Pancreas (tissue), 10 donors: Measurements from ENCODE around the gene ALX3. TPM values are rescaled to one million over a fixed set of nuclear protein-coding genes. Genes with fewer than 3 reads are reported as not detected.

ENCODE experiments used
- ATAC-seq, 4 donors: fragments of 200-7000 bp; cut with Tn5 transposase; one replicate each; pipeline versions ENCODE4 v1.8.0 to v1.9.1; 2020; ENCODE audit warnings: mild to moderate bottlenecking in 4 of 4, moderate library complexity in 4 of 4
- DNase-seq, 6 donors: peaks; one replicate each; pipeline ENCODE4 v3.0.0-alpha.2; 2020
- FAIRE-seq: peaks from 2 replicates; lab custom pipeline; 2012; peaks lifted over from hg19 to GRCh38; lab: Jason Lieb, UNC
- H3K27ac ChIP-seq, 4 donors: fragments of 200-600 bp; sonication (generic); 1 replicate in 3 of 4; 2 replicates in 1 of 4; pipeline versions ENCODE4 v1.5.0 to v1.8.0; 2020
- H3K27me3 ChIP-seq, 4 donors: fragments of 200-600 bp; one replicate each; pipeline ENCODE4 v1.8.0; 2021
- H3K36me3 ChIP-seq, 3 donors: fragments of 200-600 bp; sonication (generic) in 1 of 3; one replicate each; pipeline versions ENCODE4 v1.5.0 to v1.8.0; 2020 to 2021
- H3K4me1 ChIP-seq, 3 donors: fragments of 200-600 bp; one replicate each; pipeline ENCODE4 v1.8.0; 2021
- H3K4me3 ChIP-seq, 4 donors: fragments of 200-600 bp; sonication (generic) in 2 of 4; one replicate each; pipeline versions ENCODE4 v1.5.0 to v1.8.0; 2020 to 2021
- H3K9me3 ChIP-seq, 4 donors: fragments of 200-600 bp; one replicate each; pipeline ENCODE4 v1.8.0; 2021
- CTCF ChIP-seq, 4 donors: fragments of 200-600 bp; sonication (generic) in 3 of 4; IDR thresholded peaks; one replicate each; pipeline versions ENCODE4 v1.5.0 to v1.8.0; 2021; ENCODE audit warnings: antibody characterized with exemption in 4 of 4
- WGBS, 2 donors: extraction: QIAGEN DNeasy Blood & Tissue Kit; methylation state at CpG; one replicate each; pipeline ENCODE4 v1.1.7; 2013; 5-methylcytosine and 5-hydroxymethylcytosine counted together
- intact Hi-C, 3 donors: fragments of 100-400 bp; cut with DNase I; formaldehyde crosslinking; loops; one replicate each; pipeline versions ENCODE4 v1.11.1 to v1.14.2; 2022
- polyA plus RNA-seq, 2 donors: library from polyadenylated mRNA; stranded (reverse); fragments of 200-250 nt; gene quantifications; one replicate each; pipeline ENCODE4 v1.2.3, GENCODE V29; 2013
- total RNA-seq, 6 donors: library from RNA; stranded (reverse); fragmentation: NEBNext Ultra II Directional in 4 of 6; extraction: Animal tissue kit (Norgen Biotek cat#: 25700) in 4 of 6; gene quantifications; one replicate each; pipeline versions ENCODE4 v1.2.1 to v1.2.4, GENCODE V29; 2021 to 2023
- donor health status: healthy with polysubstance abuse.
- donor health status: DM: no; HTN: no; CAD: no; lungs with moderate emphysema.
- donor health status: DM: no; HTN: no; CAD: no.
- donor health status: control.
- donor health status: control.
- donor health status: Bipolar disorder and iron deficiency.
- donor health status: DM: yes; HTN: yes; CAD: no.
- donor health status: DM: no; HTN: no; CAD: no.
- donor health status: DM: no; HTN: no; CAD: no.
- donor health status: DM: yes; HTN: yes; CAD: no.

ALX3 gene
- total and polyA plus RNA-seq, 8 donors, result 0.35 TPM; not detected in 7

- Histone ChIP-seq H3K9me3 (no peaks in the 10 kb centered on the region), H3K4me3 (no peak overlapping the region), H3K27me3 (peaks cover 9 to 44% (median 16%) of the 10 kb centered on the region in 4 donors), H3K27ac (no peak overlapping the region), H3K36me3 (no peaks in the 10 kb centered on the region), H3K4me1 (no peaks in the 10 kb centered on the region)
- ATAC-seq (no peak), DNase-seq (peak in 1 of 6 donors; percentile 66), FAIRE-seq (no peak)
- no peak for TF ChIP-seq CTCF (IDR thresholded peaks at IDR 0.05)
- intact Hi-C loops, result no loop called here
- 50 to 51% methylated on average over 23 of the region's 23 CpGs for WGBS, 2 donors
These were observed 3.0 kb downstream of the ALX3 start for GRCh38 chr1:110067479-110067892.

GRCh38 chr1:110065841-110066240 is 4.6 kb downstream of the ALX3 start:
- H3K36me3 ChIP-seq, result no peaks in the 10 kb centered on the region
- WGBS, 2 donors, result 93 to 96% methylated on average over 5 of the region's 5 CpGs
- no peak overlapping the region for H3K4me3 ChIP-seq
- no peak for TF ChIP-seq CTCF (IDR thresholded peaks at IDR 0.05)
- DNase-seq (no peak), ATAC-seq (no peak), FAIRE-seq (no peak)
- H3K4me1 ChIP-seq, result no peaks in the 10 kb centered on the region
- no peak overlapping the region for H3K27ac ChIP-seq
- H3K9me3 ChIP-seq, result no peaks in the 10 kb centered on the region
- peaks cover 9 to 29% (median 16%) of the 10 kb centered on the region in 4 donors for H3K27me3 ChIP-seq
- intact Hi-C loops, result no loop called here

GRCh38 chr1:110064576-110065337 is 5.7 kb downstream of the ALX3 start:
- H3K4me1 ChIP-seq, result no peaks in the 10 kb centered on the region
- peaks cover 9 to 22% (median 16%) of the 10 kb centered on the region in 4 donors for H3K27me3 ChIP-seq
- TF ChIP-seq CTCF (IDR thresholded peaks at IDR 0.05), result no peak
- H3K36me3 ChIP-seq, result no peaks in the 10 kb centered on the region
- FAIRE-seq (no peak), ATAC-seq (no peak), DNase-seq (no peak)
- H3K27ac ChIP-seq, result no peak overlapping the region
- no peaks in the 10 kb centered on the region for H3K9me3 ChIP-seq
- H3K4me3 ChIP-seq, result no peak overlapping the region
- intact Hi-C loops, result no loop called here
- 80 to 87% methylated on average over 16 to 18 of the region's 18 CpGs for WGBS, 2 donors

- intact Hi-C loops, result no loop called here
- DNase-seq (no peak), ATAC-seq (no peak), FAIRE-seq (no peak)
- no peak for TF ChIP-seq CTCF (IDR thresholded peaks at IDR 0.05)
- no peak overlapping the region for H3K4me3 ChIP-seq
- H3K36me3 ChIP-seq, result no peaks in the 10 kb centered on the region
- no peaks in the 10 kb centered on the region for H3K9me3 ChIP-seq
- H3K27me3 ChIP-seq, result peaks cover 2 to 13% (median 10%) of the 10 kb centered on the region in 4 donors
- H3K27ac ChIP-seq, result no peak overlapping the region
- no peaks in the 10 kb centered on the region for H3K4me1 ChIP-seq
- WGBS, 2 donors, result 60 to 66% methylated on average over 4 of the region's 4 CpGs
These were observed 6.7 kb downstream of the ALX3 start for GRCh38 chr1:110063781-110064180.

- H3K27me3 ChIP-seq, result peaks cover 0 to 2% (median 0%) of the 10 kb centered on the region in 4 donors
- no peak overlapping the region for H3K27ac ChIP-seq
- peaks cover 0 to 5% (median under 1%) of the 10 kb centered on the region in 3 donors for H3K36me3 ChIP-seq
- DNase-seq (no peak), ATAC-seq (no peak), FAIRE-seq (no peak)
- no peak for TF ChIP-seq CTCF (IDR thresholded peaks at IDR 0.05)
- intact Hi-C loops, result no loop called here
- H3K4me3 ChIP-seq, result no peak overlapping the region
- WGBS, 2 donors, result 65 to 82% methylated on average over 2 of the region's 2 CpGs
- H3K9me3 ChIP-seq, result no peaks in the 10 kb centered on the region
- H3K4me1 ChIP-seq, result no peaks in the 10 kb centered on the region
These were observed 7.9 kb downstream of the ALX3 start for GRCh38 chr1:110062612-110063011.
